CD14-positive monocyte (primary cell): Measurements from ENCODE around the gene NEGR1. TPM values are rescaled to one million over a fixed set of nuclear protein-coding genes. Genes with fewer than 3 reads are reported as not detected.

Experiments
- DNase-seq, 3 donors: peaks; one replicate each; pipeline ENCODE4 v3.0.0-alpha.2; 2011 to 2022
- H2AFZ ChIP-seq: 2 replicates; pipeline ENCODE4 v1.6.0; 2012; ENCODE audit warnings: mild to moderate bottlenecking, low read depth, low read length, inconsistent platforms; ENCODE audit not compliant: insufficient read depth, poor library complexity, severe bottlenecking
- H3K27ac ChIP-seq, 2 donors: 1 replicate in 1 of 2; 2 replicates in 1 of 2; pipeline ENCODE4 v1.5.1; 2012 to 2013; ENCODE audit warnings: low read length in 2 of 2, control low read depth in 1 of 2, inconsistent platforms in 1 of 2, low read depth in 1 of 2, mild to moderate bottlenecking in 1 of 2
- H3K27me3 ChIP-seq, 2 donors: one replicate each; pipeline versions ENCODE4 v1.6.0 to v1.6.1; 2011 to 2013; ENCODE audit warnings: low read length in 2 of 2; ENCODE audit not compliant: control insufficient read depth in 2 of 2, insufficient read depth in 2 of 2
- H3K36me3 ChIP-seq, 2 donors: replicated peaks in 1 of 2; 1 replicate in 1 of 2; 2 replicates in 1 of 2; pipeline versions ENCODE4 v1.5.1 to v1.6.1; 2012 to 2013; ENCODE audit warnings: low read length in 2 of 2, control low read depth in 1 of 2, inconsistent platforms in 1 of 2, mild to moderate bottlenecking in 1 of 2; ENCODE audit not compliant: insufficient read depth in 2 of 2, control insufficient read depth in 1 of 2
- H3K4me1 ChIP-seq, 2 donors: 1 replicate in 1 of 2; 2 replicates in 1 of 2; pipeline versions ENCODE4 v1.5.1 to v1.6.1; 2012 to 2013; ENCODE audit warnings: low read length in 2 of 2, control low read depth in 1 of 2, inconsistent platforms in 1 of 2, mild to moderate bottlenecking in 1 of 2, moderate library complexity in 1 of 2; ENCODE audit not compliant: insufficient read depth in 2 of 2, control insufficient read depth in 1 of 2
- H3K4me2 ChIP-seq: replicated peaks from 2 replicates; pipeline ENCODE3; 2012; ENCODE audit warnings: low read length, moderate library complexity, mild to moderate bottlenecking; ENCODE audit not compliant: poor library complexity, severe bottlenecking; ENCODE audit errors: extremely low read depth
- H3K4me3 ChIP-seq, 3 experiments: fragments of 200-600 bp in 1 of 3; sonication (generic) in 1 of 3; replicated peaks in 1 of 3; 1 replicate in 2 of 3; 2 replicates in 1 of 3; pipeline ENCODE4 v1.5.1; 2011 to 2013; ENCODE audit warnings: low read length in 3 of 3, mild to moderate bottlenecking in 3 of 3, control low read depth in 2 of 3, low read depth in 2 of 3, inconsistent platforms in 1 of 3, moderate library complexity in 1 of 3
- H3K79me2 ChIP-seq: 2 replicates; pipeline ENCODE4 v1.6.0; 2012; ENCODE audit warnings: mild to moderate bottlenecking, control low read depth, inconsistent platforms, low read length, moderate library complexity; ENCODE audit not compliant: insufficient read depth
- H3K9ac ChIP-seq: 2 replicates; pipeline ENCODE4 v1.6.0; 2017; ENCODE audit warnings: low read length, mild to moderate bottlenecking; ENCODE audit not compliant: insufficient read depth, poor library complexity, severe bottlenecking
- H3K9me3 ChIP-seq, 2 donors: replicated peaks in 1 of 2; 1 replicate in 1 of 2; 2 replicates in 1 of 2; pipeline versions ENCODE4 v1.5.1 to v1.6.1; 2012 to 2013; ENCODE audit warnings: low read length in 2 of 2, control low read depth in 1 of 2; ENCODE audit not compliant: control insufficient read depth in 1 of 2, insufficient read depth in 1 of 2
- H4K20me1 ChIP-seq: 2 replicates; pipeline ENCODE4 v1.6.0; 2012; ENCODE audit warnings: mild to moderate bottlenecking, low read length, control low read depth, moderate library complexity; ENCODE audit not compliant: insufficient read depth
- H3K27ac Mint-ChIP-seq, 7 donors: one replicate each; pipeline ENCODE4 v1.8.0; 2020; ENCODE audit warnings: mild to moderate bottlenecking in 7 of 7, mixed read lengths in 7 of 7, moderate library complexity in 6 of 7, inconsistent platforms in 2 of 7
- H3K27me3 Mint-ChIP-seq, 3 donors: one replicate each; pipeline ENCODE4 v1.8.0; 2021 to 2022; ENCODE audit warnings: low read depth in 3 of 3, mild to moderate bottlenecking in 3 of 3, mixed read lengths in 3 of 3, moderate library complexity in 3 of 3, inconsistent platforms in 1 of 3
- H3K36me3 Mint-ChIP-seq, 2 donors: one replicate each; pipeline ENCODE4 v1.8.0; 2020; ENCODE audit warnings: mixed read lengths in 2 of 2, inconsistent platforms in 1 of 2, mild to moderate bottlenecking in 1 of 2
- H3K4me1 Mint-ChIP-seq: one replicate; pipeline ENCODE4 v1.8.0; 2020; ENCODE audit warnings: mild to moderate bottlenecking, mixed read lengths
- H3K4me3 Mint-ChIP-seq, 2 donors: one replicate each; pipeline ENCODE4 v1.8.0; 2020; ENCODE audit warnings: mild to moderate bottlenecking in 2 of 2, mixed read lengths in 2 of 2, moderate library complexity in 1 of 2
- H3K9me3 Mint-ChIP-seq, 7 donors: one replicate each; pipeline ENCODE4 v1.8.0; 2020 to 2022; ENCODE audit warnings: mixed read lengths in 7 of 7, mild to moderate bottlenecking in 6 of 7, moderate library complexity in 6 of 7, inconsistent platforms in 2 of 7
- WGBS: methylation state at CpG from one replicate; pipeline ENCODE4 v1.1.5; 2013; ENCODE audit warnings: missing lambda C conversion rate; ENCODE audit not compliant: insufficient coverage; 5-methylcytosine and 5-hydroxymethylcytosine counted together
- intact Hi-C, 2 donors: fragments of 100-400 bp; cut with micrococcal nuclease; formaldehyde crosslinking; loops; one replicate each; pipeline versions ENCODE4 v1.15.0 to v1.15.1; 2023
- polyA plus RNA-seq, 3 donors: library from polyadenylated mRNA; depleted of rRNA in 1 of 3; unstranded in 2 of 3; stranded (reverse) in 1 of 3; fragments of 300-500 nt in 2 of 3; fragments of >200 nt in 1 of 3; fragmentation: Illumina TruSeq in 2 of 3; gene quantifications; 1 replicate in 2 of 3; 2 replicates in 1 of 3; pipeline ENCODE4 v1.2.3, GENCODE V29; 2012 to 2021
- TF ChIP-seq, protein P1 (sequence below): fragments of 200-600 bp; IDR thresholded peaks from one replicate; pipeline ENCODE4 v1.8.0; 2022; ENCODE audit warnings: antibody characterized with exemption, mild to moderate bottlenecking

The NEGR1 gene
- polyA plus RNA-seq, 3 donors, result 0.03 to 0.15 (median 0.13) TPM

DNA sequence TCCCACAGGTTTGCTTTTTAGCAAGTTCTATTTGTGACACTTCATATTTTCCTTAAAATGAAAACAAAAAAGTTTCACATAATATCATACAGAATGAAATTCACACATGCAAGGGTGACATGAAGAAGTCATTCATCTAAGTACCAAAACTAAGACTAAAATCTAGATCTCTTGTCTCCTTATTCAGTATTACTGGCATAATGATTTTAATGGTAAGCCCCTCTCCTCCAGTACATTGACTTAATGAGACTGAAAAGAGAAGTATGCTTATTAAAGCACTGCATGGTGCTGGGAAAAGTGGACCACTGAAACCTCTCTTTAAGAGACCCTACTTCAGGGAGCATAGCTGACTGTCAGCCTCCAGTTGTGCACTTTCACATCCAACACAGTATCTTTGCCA is 99.5 kb downstream of the NEGR1 start:
- H3K27me3 ChIP-seq, result no peaks in the 10 kb centered on the region
- no peak overlapping the region for H2AFZ ChIP-seq
- Mint-ChIP-seq H3K4me1 (no peaks in the 10 kb centered on the region), H3K27ac (no peak overlapping the region), H3K9me3 (peaks cover 0 to 3% (median 0%) of the 10 kb centered on the region in 7 donors), H3K36me3 (no peaks in the 10 kb centered on the region), H3K4me3 (no peak overlapping the region), H3K27me3 (no peaks in the 10 kb centered on the region)
- no peaks in the 10 kb centered on the region for H3K36me3 ChIP-seq
- H3K27ac ChIP-seq, result no peak overlapping the region
- no peaks in the 10 kb centered on the region for H3K9me3 ChIP-seq
- H3K79me2 ChIP-seq, result no peaks in the 10 kb centered on the region
- TF ChIP-seq, protein P1, sequence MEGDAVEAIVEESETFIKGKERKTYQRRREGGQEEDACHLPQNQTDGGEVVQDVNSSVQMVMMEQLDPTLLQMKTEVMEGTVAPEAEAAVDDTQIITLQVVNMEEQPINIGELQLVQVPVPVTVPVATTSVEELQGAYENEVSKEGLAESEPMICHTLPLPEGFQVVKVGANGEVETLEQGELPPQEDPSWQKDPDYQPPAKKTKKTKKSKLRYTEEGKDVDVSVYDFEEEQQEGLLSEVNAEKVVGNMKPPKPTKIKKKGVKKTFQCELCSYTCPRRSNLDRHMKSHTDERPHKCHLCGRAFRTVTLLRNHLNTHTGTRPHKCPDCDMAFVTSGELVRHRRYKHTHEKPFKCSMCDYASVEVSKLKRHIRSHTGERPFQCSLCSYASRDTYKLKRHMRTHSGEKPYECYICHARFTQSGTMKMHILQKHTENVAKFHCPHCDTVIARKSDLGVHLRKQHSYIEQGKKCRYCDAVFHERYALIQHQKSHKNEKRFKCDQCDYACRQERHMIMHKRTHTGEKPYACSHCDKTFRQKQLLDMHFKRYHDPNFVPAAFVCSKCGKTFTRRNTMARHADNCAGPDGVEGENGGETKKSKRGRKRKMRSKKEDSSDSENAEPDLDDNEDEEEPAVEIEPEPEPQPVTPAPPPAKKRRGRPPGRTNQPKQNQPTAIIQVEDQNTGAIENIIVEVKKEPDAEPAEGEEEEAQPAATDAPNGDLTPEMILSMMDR, result no peak
- intact Hi-C loops, result no loop called here
- H3K4me1 ChIP-seq, result no peaks in the 10 kb centered on the region
- no peak overlapping the region for H3K4me3 ChIP-seq
- no peak for DNase-seq
- H4K20me1 ChIP-seq, result no peaks in the 10 kb centered on the region
- H3K4me2 ChIP-seq, result no peak overlapping the region
- no peak overlapping the region for H3K9ac ChIP-seq

DNA sequence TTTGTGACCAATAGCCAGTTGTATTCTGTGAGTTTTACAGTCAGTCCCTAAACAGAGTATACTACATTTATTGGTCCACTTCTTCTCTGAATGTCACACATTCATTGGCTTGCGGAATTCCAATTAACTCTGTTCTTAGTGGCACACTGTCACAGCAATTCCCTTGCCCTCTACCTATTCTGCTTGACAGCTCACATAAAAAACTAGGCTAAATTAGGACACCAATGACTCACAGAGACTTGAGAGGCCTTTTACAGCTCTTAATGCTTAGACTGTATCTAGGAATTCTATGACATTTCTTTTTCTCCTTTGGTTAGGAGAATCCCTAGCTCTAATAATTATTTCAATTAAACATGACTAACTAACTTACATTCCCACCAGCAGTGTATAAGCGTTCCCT is 104.1 kb downstream of the NEGR1 start:
- peaks cover 0 to 6% (median 2%) of the 10 kb centered on the region in 7 donors for H3K9me3 Mint-ChIP-seq
- Histone ChIP-seq H3K4me2 (no peak overlapping the region), H3K27ac (no peak overlapping the region), H4K20me1 (no peaks in the 10 kb centered on the region), H3K9ac (no peak overlapping the region), H3K79me2 (no peaks in the 10 kb centered on the region), H2AFZ (no peak overlapping the region), H3K4me3 (no peak overlapping the region), H3K4me1 (no peaks in the 10 kb centered on the region), H3K9me3 (no peaks in the 10 kb centered on the region), H3K27me3 (no peaks in the 10 kb centered on the region), H3K36me3 (no peaks in the 10 kb centered on the region)
- 100% methylated on average over 1 of the region's 2 CpGs for WGBS
- no peak overlapping the region for H3K4me3 Mint-ChIP-seq
- H3K27ac Mint-ChIP-seq, result no peak overlapping the region
- TF ChIP-seq, protein P1, result no peak
- H3K4me1 Mint-ChIP-seq, result no peaks in the 10 kb centered on the region
- H3K27me3 Mint-ChIP-seq, result no peaks in the 10 kb centered on the region
- H3K36me3 Mint-ChIP-seq, result no peaks in the 10 kb centered on the region
- DNase-seq, result no peak
- intact Hi-C loops, result no loop called here
